K562 (cell line): ENCODE measurements around the gene PTPRG. TPM values are rescaled to one million over a fixed set of nuclear protein-coding genes. Genes with fewer than 3 reads are reported as not detected.
A peak's percentile ranks its signal among the peaks of the same experiment; 100 is the strongest.

Source experiments
- ATAC-seq: fragments of 200-7000 bp; cut with Tn5 transposase; 3 replicates; pipeline ENCODE4 v1.9.1; 2020; ENCODE audit warnings: moderate library complexity
- BruUV-seq: library from RNA; stranded (reverse); fragments of 400-500 nt; replicated peaks from 2 replicates; lab custom pipeline; 2021; lab: Mats Ljungman, UMichigan
- CTCF ChIA-PET: fragments of 300-600 bp; formaldehyde crosslinking; extraction: SDS; loops from one replicate; lab custom pipeline; 2021; ENCODE audit warnings: low intra/inter-chr PET ratio; lab: Yijun Ruan, JAX
- POLR2A ChIA-PET: fragments of 300-600, 350-650 bp; sonication (Branson Sonifier 250); formaldehyde crosslinking; extraction: SDS; loops from one replicate; lab custom pipeline; 2021; ENCODE audit warnings: antibody characterized with exemption, inconsistent platforms; lab: Yijun Ruan, JAX
- DNase-seq, 4 experiments: peaks; one replicate each; pipeline versions ENCODE4 v3.0.0 to v3.0.0-alpha.2; 2011 to 2018; ENCODE audit warnings: low spot score in 3 of 4, mixed read lengths in 3 of 4; ENCODE audit errors: extremely low read depth in 1 of 4
- FAIRE-seq: peaks from 2 replicates; lab custom pipeline; 2011; peaks lifted over from hg19 to GRCh38; lab: Jason Lieb, UNC
- H2AFZ ChIP-seq: 2 replicates; pipeline ENCODE4 v1.6.0; 2011; ENCODE audit warnings: low read depth, low read length, control low read depth, inconsistent platforms
- H3K27ac ChIP-seq: fragments of 200-600 bp; 3 replicates; pipeline ENCODE4 v1.8.0; 2011; ENCODE audit warnings: low read depth, mild to moderate bottlenecking, control low read depth, inconsistent platforms, low read length, moderate library complexity, mixed read lengths; ENCODE audit errors: extremely low read depth
- H3K27me3 ChIP-seq, 2 experiments: fragments of 300-600 bp in 1 of 2; 2 replicates in 1 of 2; 3 replicates in 1 of 2; pipeline versions ENCODE4 v1.6.0 to v1.8.0; 2011; ENCODE audit warnings: inconsistent platforms in 2 of 2, low read length in 2 of 2, mild to moderate bottlenecking in 1 of 2, mixed read lengths in 1 of 2, moderate library complexity in 1 of 2; ENCODE audit not compliant: control insufficient read depth in 2 of 2, insufficient read depth in 2 of 2
- H3K36me3 ChIP-seq: fragments of 300-600 bp; 3 replicates; pipeline ENCODE4 v1.8.0; 2011; ENCODE audit warnings: mild to moderate bottlenecking, low read length, inconsistent platforms; ENCODE audit not compliant: control insufficient read depth, insufficient read depth
- H3K4me1 ChIP-seq, 2 experiments: fragments of 200-600 bp in 1 of 2; replicated peaks in 1 of 2; 2 replicates in 1 of 2; 3 replicates in 1 of 2; pipeline versions ENCODE4 v1.5.1 to v1.8.0; 2011; ENCODE audit warnings: inconsistent platforms in 2 of 2, low read length in 2 of 2, mild to moderate bottlenecking in 1 of 2, mixed read lengths in 1 of 2, moderate library complexity in 1 of 2; ENCODE audit not compliant: control insufficient read depth in 2 of 2, insufficient read depth in 2 of 2
- H3K4me2 ChIP-seq: 2 replicates; pipeline ENCODE4 v1.6.1; 2011; ENCODE audit warnings: low read length, control low read depth, inconsistent platforms, mixed read lengths; ENCODE audit not compliant: insufficient read depth
- H3K4me3 ChIP-seq: fragments of 200-600 bp; sonication (generic), shearing (Covaris generic); 2 replicates; pipeline ENCODE4 v1.5.1; 2016; ENCODE audit warnings: control low read depth, inconsistent platforms
- H3K79me2 ChIP-seq: fragments of 200-600 bp; 3 replicates; pipeline ENCODE4 v1.8.0; 2011; ENCODE audit warnings: low read length, inconsistent platforms; ENCODE audit not compliant: control insufficient read depth, insufficient read depth
- H3K9ac ChIP-seq, 2 experiments: 2 replicates each; pipeline versions ENCODE4 v1.6.0 to v1.6.1; 2011; ENCODE audit warnings: low read depth in 2 of 2, low read length in 2 of 2, control low read depth in 1 of 2, inconsistent platforms in 1 of 2, mild to moderate bottlenecking in 1 of 2, mixed read lengths in 1 of 2; ENCODE audit not compliant: insufficient read depth in 1 of 2
- H3K9me1 ChIP-seq: one replicate; pipeline ENCODE4 v1.6.0; 2011; ENCODE audit warnings: inconsistent platforms, mild to moderate bottlenecking, low read length, moderate library complexity; ENCODE audit not compliant: control insufficient read depth, insufficient read depth
- H3K9me3 ChIP-seq: replicated peaks from 2 replicates; pipeline ENCODE4 v1.5.1; 2011; ENCODE audit warnings: low read depth, low read length, inconsistent platforms; ENCODE audit not compliant: control insufficient read depth, insufficient read depth
- H4K20me1 ChIP-seq: replicated peaks from 2 replicates; pipeline ENCODE4 v1.6.1; 2011; ENCODE audit warnings: low read length, inconsistent platforms, mixed read lengths; ENCODE audit not compliant: control insufficient read depth, insufficient read depth
- NFXL1 ChIP-seq: fragments of 450-650 bp; formaldehyde crosslinking; IDR thresholded peaks from 2 replicates; pipeline ENCODE4 v1.4.0; 2021; ENCODE audit warnings: mild to moderate bottlenecking
- POLR2AphosphoS5 ChIP-seq: IDR thresholded peaks from 2 replicates; pipeline ENCODE4 v1.6.1; 2011; ENCODE audit warnings: mild to moderate bottlenecking, low read depth, low read length, moderate library complexity; ENCODE audit not compliant: control insufficient read depth, insufficient read depth
- SAP30 ChIP-seq: fragments of 200-600 bp; sonication (generic); IDR thresholded peaks from 2 replicates; pipeline ENCODE4 v1.6.1; 2012; ENCODE audit warnings: borderline replicate concordance, low read depth, mild to moderate bottlenecking, moderate library complexity, low read length, control low read depth, inconsistent platforms; ENCODE audit not compliant: insufficient read depth, poor library complexity, severe bottlenecking
- STAT5A ChIP-seq: IDR thresholded peaks from 2 replicates; pipeline ENCODE4 v1.6.1; 2012; ENCODE audit warnings: low read length, inconsistent platforms, borderline replicate concordance
- ZNF445 ChIP-seq: fragments of 250-450 bp; sonication (Bioruptor Pico); IDR thresholded peaks from 2 replicates; pipeline ENCODE4 v1.4.0; 2020; ENCODE audit warnings: low read depth, mild to moderate bottlenecking, moderate library complexity
- WGBS: fragments of 100-300 bp; shearing (Covaris generic); methylation state at CpG from one replicate; pipeline ENCODE4 v1.1.6; 2016; ENCODE audit warnings: low coverage, mixed read lengths; ENCODE audit not compliant: insufficient coverage; ENCODE audit errors: missing lambda C conversion rate; 5-methylcytosine and 5-hydroxymethylcytosine counted together
- in situ Hi-C: fragments of 300-500 bp; cut with MboI; formaldehyde crosslinking; loops from 4 replicates; pipeline ENCODE4 v1.15.0; 2018; ENCODE audit warnings: inconsistent platforms, mixed read lengths
- intact Hi-C: fragments of 100-400 bp; cut with micrococcal nuclease; formaldehyde crosslinking; loops from 2 replicates; pipeline ENCODE4 v1.14.2; 2022
- polyA plus RNA-seq, 8 experiments: library from polyadenylated mRNA; depleted of rRNA in 4 of 8; stranded (reverse) in 5 of 8; unstranded in 3 of 8; fragments of >200 nt; fragmentation: Nextera tagmentation in 2 of 8; fragmentation: Illumina TruSeq in 1 of 8; extraction: Ambion mirVana in 2 of 8; extraction: Trizol in 1 of 8; gene quantifications; 2 replicates each; pipeline versions ENCODE4 v1.2.1 to v1.2.3, GENCODE V29; 2011 to 2014; ENCODE audit warnings: inconsistent platforms in 1 of 8, missing spikeins in 1 of 8
- total RNA-seq, 7 experiments: library from RNA; depleted of rRNA in 6 of 7; stranded (reverse); fragments of >200 nt in 6 of 7; fragmentation: Illumina TruSeq in 2 of 7; extraction: Trizol in 2 of 7; gene quantifications; 2 replicates each; pipeline versions ENCODE4 v1.2.1 to v1.2.3, GENCODE V29; 2011 to 2021; ENCODE audit warnings: low replicate concordance in 1 of 7
- TF ChIP-seq, protein P1 (sequence below): fragments of 250-450 bp; sonication (Bioruptor Pico); IDR thresholded peaks from 2 replicates; pipeline ENCODE4 v1.9.0; 2021; ENCODE audit warnings: mild to moderate bottlenecking
- TF ChIP-seq, protein P2 (sequence below), 3 experiments: fragments of 200-800 bp in 1 of 3; fragments of 250-450 bp in 1 of 3; fragments of 450-650 bp in 1 of 3; sonication (Bioruptor Pico) in 1 of 3; sonication (Bioruptor generic) in 1 of 3; formaldehyde crosslinking in 1 of 3; IDR thresholded peaks; 2 replicates each; pipeline versions ENCODE4 v1.6.1 to v1.8.0; 2016 to 2022; ENCODE audit warnings: mild to moderate bottlenecking in 2 of 3, missing genetic modification characterization in 2 of 3, missing compliant biosample characterization in 1 of 3, moderate library complexity in 1 of 3

PTPRG gene
- total and polyA plus RNA-seq, 9 of the 15 experiments (the other 6 are each of a cell fraction or from before 2014, with no cell fraction given): 0.16 TPM; not detected in 8

DNA sequence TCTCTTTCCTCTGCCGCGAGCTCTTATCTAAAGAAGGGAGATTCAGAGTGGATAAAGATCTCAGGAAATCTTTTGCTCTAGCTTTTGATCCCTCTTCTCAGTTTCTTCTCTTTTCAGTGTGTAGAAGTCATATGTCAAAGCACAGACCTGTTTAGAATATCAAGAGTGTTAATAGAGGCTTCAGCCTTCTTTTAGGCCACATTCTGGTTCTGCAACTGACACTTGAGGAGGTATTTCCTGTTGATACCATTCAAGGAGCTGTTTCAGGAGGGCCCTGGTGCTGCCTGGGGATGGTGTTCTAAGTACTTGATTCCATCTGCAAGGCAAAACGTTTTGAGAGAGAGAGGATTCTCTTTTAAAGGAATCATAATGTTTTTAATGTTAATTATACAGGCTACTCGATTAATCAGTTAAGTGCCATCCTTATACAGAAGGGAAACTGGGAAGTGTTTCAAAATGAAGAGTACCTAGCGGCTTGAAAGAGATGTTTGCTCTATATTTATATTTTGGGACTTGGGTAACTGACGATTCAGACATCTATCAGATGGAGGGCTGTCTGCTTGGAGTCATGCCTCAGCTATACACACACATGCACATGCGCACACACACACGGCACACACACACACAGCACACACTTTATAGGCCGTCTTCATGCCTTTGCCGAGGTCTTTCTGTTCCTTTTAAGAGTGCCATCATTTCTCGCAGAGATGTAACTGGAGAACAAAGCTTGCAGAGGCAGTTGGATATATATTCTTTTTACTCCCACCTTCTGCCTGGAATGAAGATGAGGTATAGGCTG is 313.9 kb downstream of the PTPRG start:
- no TSS peak for BruUV-seq
- Histone ChIP-seq H3K9me1 (no peaks in the 10 kb centered on the region), H2AFZ (no peak overlapping the region), H3K36me3 (no peaks in the 10 kb centered on the region), H3K4me2 (no peak overlapping the region), H3K79me2 (no peaks in the 10 kb centered on the region), H4K20me1 (no peaks in the 10 kb centered on the region), H3K4me1 (no peaks in the 10 kb centered on the region), H3K9ac (no peak overlapping the region), H3K27me3 (no peaks in the 10 kb centered on the region), H3K9me3 (no peaks in the 10 kb centered on the region), H3K4me3 (no peak overlapping the region), H3K27ac (no peak overlapping the region)
- no peak for ATAC-seq
- in situ Hi-C loops: no loop called here
- CTCF ChIA-PET: no interaction called here
- 1% methylated on average over 9 of the region's 11 CpGs for WGBS
- intact Hi-C loops: no loop called here
- TF ChIP-seq STAT5A (no peak), POLR2AphosphoS5 (no peak), SAP30 (no peak), NFXL1 (CRISPR knock-in tag) (no peak), ZNF445 (no peak)
- TF ChIP-seq, protein P1, sequence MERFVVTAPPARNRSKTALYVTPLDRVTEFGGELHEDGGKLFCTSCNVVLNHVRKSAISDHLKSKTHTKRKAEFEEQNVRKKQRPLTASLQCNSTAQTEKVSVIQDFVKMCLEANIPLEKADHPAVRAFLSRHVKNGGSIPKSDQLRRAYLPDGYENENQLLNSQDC (CRISPR knock-in tag): no peak
- TF ChIP-seq, protein P2, sequence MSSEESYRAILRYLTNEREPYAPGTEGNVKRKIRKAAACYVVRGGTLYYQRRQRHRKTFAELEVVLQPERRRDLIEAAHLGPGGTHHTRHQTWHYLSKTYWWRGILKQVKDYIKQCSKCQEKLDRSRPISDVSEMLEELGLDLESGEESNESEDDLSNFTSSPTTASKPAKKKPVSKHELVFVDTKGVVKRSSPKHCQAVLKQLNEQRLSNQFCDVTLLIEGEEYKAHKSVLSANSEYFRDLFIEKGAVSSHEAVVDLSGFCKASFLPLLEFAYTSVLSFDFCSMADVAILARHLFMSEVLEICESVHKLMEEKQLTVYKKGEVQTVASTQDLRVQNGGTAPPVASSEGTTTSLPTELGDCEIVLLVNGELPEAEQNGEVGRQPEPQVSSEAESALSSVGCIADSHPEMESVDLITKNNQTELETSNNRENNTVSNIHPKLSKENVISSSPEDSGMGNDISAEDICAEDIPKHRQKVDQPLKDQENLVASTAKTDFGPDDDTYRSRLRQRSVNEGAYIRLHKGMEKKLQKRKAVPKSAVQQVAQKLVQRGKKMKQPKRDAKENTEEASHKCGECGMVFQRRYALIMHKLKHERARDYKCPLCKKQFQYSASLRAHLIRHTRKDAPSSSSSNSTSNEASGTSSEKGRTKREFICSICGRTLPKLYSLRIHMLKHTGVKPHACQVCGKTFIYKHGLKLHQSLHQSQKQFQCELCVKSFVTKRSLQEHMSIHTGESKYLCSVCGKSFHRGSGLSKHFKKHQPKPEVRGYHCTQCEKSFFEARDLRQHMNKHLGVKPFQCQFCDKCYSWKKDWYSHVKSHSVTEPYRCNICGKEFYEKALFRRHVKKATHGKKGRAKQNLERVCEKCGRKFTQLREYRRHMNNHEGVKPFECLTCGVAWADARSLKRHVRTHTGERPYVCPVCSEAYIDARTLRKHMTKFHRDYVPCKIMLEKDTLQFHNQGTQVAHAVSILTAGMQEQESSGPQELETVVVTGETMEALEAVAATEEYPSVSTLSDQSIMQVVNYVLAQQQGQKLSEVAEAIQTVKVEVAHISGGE (CRISPR knock-in tag; IDR thresholded peaks at IDR 0.05): peak in 1 of 3 experiments; percentile 56; a peak in 1 of 6 replicates
- no peak for DNase-seq
- POLR2A ChIA-PET: no interaction called here
- FAIRE-seq: no peak
